WTC11 (cell line): ENCODE results near the gene NCL.

Experiments used
- ELF4 ChIP-seq: sonication (generic); formaldehyde crosslinking; IDR thresholded peaks from 2 replicates; pipeline ENCODE4 v1.8.1; 2022; ENCODE audit warnings: low read depth, mild to moderate bottlenecking, moderate library complexity, missing genetic modification reagents
- HMGA2 ChIP-seq: fragments of 250-450 bp; sonication (Bioruptor Pico); IDR thresholded peaks from 2 replicates; pipeline ENCODE4 v1.4.0; 2021; ENCODE audit warnings: mild to moderate bottlenecking, moderate library complexity
- NFATC4 ChIP-seq: fragments of 250-450 bp; sonication (Bioruptor Pico); IDR thresholded peaks from 2 replicates; pipeline ENCODE4 v1.9.0; 2021; ENCODE audit warnings: mild to moderate bottlenecking
- NFYB ChIP-seq: sonication (generic); formaldehyde crosslinking; conservative IDR thresholded peaks from 2 replicates; pipeline ENCODE4 v1.8.0; 2022; ENCODE audit warnings: low read depth, missing genetic modification reagents
- NR3C1 ChIP-seq: sonication (generic); formaldehyde crosslinking; conservative IDR thresholded peaks from 2 replicates; pipeline ENCODE4 v1.8.1; 2023; ENCODE audit warnings: low read depth, mild to moderate bottlenecking, missing genetic modification reagents
- SMAD4 ChIP-seq: sonication (generic); formaldehyde crosslinking; IDR thresholded peaks from 2 replicates; pipeline ENCODE4 v1.8.0; 2022; ENCODE audit warnings: mild to moderate bottlenecking, missing genetic modification reagents
- TF ChIP-seq, protein P1 (sequence below): sonication (generic); formaldehyde crosslinking; IDR thresholded peaks from 2 replicates; pipeline ENCODE4 v1.8.1; 2023; ENCODE audit warnings: mild to moderate bottlenecking, missing genetic modification reagents, moderate library complexity
- TF ChIP-seq, protein P2 (sequence below): sonication (generic); formaldehyde crosslinking; IDR thresholded peaks from 2 replicates; pipeline ENCODE4 v1.8.1; 2022; ENCODE audit warnings: low read depth, mild to moderate bottlenecking, moderate library complexity, missing genetic modification reagents, borderline replicate concordance
- TF ChIP-seq, protein P3 (sequence below): fragments of 200-600 bp; IDR thresholded peaks from 2 replicates; pipeline ENCODE4 v1.8.0; 2022; ENCODE audit warnings: antibody characterized with exemption
- TF ChIP-seq, protein P4 (sequence below): sonication (generic); formaldehyde crosslinking; IDR thresholded peaks from 2 replicates; pipeline ENCODE4 v1.8.1; 2022; ENCODE audit warnings: mild to moderate bottlenecking, missing genetic modification reagents, moderate library complexity, borderline replicate concordance
- TF ChIP-seq, protein P5 (sequence below): sonication (generic); formaldehyde crosslinking; IDR thresholded peaks from 2 replicates; pipeline ENCODE4 v1.8.1; 2023; ENCODE audit warnings: mild to moderate bottlenecking, moderate library complexity, missing genetic modification reagents
- TF ChIP-seq, protein P6 (sequence below): fragments of 250-450 bp; sonication (Bioruptor Pico); IDR thresholded peaks from 2 replicates; pipeline ENCODE4 v2.1.2; 2022; ENCODE audit warnings: mild to moderate bottlenecking, moderate library complexity
- TF ChIP-seq, protein P7 (sequence below): sonication (generic); formaldehyde crosslinking; IDR thresholded peaks from 2 replicates; pipeline ENCODE4 v1.8.0; 2022; ENCODE audit warnings: mild to moderate bottlenecking, missing genetic modification reagents
- TF ChIP-seq, protein P8 (sequence below): sonication (generic); formaldehyde crosslinking; conservative IDR thresholded peaks from 2 replicates; pipeline ENCODE4 v1.8.1; 2022; ENCODE audit warnings: mild to moderate bottlenecking, missing genetic modification reagents

DNA sequence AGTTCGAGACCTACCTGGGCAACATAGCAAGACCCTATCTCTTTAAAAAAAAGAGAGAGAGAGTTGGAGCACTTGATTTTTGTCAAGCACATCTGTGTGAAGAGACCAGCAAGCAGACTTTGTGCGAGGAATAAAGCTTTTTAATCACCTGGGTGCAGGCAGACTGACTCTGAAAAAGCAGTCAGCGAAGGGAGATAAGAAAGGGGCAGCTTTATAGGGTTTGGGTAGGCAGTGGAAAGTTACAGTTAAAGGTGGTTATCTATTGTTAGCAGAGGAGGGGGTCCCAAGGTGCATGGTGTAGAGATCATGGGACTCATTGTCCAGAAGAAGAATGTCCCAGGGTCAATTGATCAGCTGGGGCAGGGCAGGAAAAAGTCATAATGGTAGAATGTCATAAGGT lies 34.4 kb downstream of the NCL start:
- TF ChIP-seq, protein P1, sequence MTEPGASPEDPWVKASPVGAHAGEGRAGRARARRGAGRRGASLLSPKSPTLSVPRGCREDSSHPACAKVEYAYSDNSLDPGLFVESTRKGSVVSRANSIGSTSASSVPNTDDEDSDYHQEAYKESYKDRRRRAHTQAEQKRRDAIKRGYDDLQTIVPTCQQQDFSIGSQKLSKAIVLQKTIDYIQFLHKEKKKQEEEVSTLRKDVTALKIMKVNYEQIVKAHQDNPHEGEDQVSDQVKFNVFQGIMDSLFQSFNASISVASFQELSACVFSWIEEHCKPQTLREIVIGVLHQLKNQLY (CRISPR knock-in tag), result no peak
- TF ChIP-seq, protein P2, sequence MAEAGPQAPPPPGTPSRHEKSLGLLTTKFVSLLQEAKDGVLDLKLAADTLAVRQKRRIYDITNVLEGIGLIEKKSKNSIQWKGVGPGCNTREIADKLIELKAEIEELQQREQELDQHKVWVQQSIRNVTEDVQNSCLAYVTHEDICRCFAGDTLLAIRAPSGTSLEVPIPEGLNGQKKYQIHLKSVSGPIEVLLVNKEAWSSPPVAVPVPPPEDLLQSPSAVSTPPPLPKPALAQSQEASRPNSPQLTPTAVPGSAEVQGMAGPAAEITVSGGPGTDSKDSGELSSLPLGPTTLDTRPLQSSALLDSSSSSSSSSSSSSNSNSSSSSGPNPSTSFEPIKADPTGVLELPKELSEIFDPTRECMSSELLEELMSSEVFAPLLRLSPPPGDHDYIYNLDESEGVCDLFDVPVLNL (CRISPR knock-in tag), result no peak
- TF ChIP-seq, protein P3, sequence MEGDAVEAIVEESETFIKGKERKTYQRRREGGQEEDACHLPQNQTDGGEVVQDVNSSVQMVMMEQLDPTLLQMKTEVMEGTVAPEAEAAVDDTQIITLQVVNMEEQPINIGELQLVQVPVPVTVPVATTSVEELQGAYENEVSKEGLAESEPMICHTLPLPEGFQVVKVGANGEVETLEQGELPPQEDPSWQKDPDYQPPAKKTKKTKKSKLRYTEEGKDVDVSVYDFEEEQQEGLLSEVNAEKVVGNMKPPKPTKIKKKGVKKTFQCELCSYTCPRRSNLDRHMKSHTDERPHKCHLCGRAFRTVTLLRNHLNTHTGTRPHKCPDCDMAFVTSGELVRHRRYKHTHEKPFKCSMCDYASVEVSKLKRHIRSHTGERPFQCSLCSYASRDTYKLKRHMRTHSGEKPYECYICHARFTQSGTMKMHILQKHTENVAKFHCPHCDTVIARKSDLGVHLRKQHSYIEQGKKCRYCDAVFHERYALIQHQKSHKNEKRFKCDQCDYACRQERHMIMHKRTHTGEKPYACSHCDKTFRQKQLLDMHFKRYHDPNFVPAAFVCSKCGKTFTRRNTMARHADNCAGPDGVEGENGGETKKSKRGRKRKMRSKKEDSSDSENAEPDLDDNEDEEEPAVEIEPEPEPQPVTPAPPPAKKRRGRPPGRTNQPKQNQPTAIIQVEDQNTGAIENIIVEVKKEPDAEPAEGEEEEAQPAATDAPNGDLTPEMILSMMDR, result no peak
- no peak for TF ChIP-seq ELF4 (CRISPR knock-in tag)
- TF ChIP-seq, protein P4, sequence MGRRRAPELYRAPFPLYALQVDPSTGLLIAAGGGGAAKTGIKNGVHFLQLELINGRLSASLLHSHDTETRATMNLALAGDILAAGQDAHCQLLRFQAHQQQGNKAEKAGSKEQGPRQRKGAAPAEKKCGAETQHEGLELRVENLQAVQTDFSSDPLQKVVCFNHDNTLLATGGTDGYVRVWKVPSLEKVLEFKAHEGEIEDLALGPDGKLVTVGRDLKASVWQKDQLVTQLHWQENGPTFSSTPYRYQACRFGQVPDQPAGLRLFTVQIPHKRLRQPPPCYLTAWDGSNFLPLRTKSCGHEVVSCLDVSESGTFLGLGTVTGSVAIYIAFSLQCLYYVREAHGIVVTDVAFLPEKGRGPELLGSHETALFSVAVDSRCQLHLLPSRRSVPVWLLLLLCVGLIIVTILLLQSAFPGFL (CRISPR knock-in tag), result no peak
- TF ChIP-seq, protein P5, sequence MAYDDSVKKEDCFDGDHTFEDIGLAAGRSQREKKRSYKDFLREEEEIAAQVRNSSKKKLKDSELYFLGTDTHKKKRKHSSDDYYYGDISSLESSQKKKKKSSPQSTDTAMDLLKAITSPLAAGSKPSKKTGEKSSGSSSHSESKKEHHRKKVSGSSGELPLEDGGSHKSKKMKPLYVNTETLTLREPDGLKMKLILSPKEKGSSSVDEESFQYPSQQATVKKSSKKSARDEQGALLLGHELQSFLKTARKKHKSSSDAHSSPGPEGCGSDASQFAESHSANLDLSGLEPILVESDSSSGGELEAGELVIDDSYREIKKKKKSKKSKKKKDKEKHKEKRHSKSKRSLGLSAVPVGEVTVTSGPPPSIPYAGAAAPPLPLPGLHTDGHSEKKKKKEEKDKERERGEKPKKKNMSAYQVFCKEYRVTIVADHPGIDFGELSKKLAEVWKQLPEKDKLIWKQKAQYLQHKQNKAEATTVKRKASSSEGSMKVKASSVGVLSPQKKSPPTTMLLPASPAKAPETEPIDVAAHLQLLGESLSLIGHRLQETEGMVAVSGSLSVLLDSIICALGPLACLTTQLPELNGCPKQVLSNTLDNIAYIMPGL (CRISPR knock-in tag), result no peak
- TF ChIP-seq, protein P6, sequence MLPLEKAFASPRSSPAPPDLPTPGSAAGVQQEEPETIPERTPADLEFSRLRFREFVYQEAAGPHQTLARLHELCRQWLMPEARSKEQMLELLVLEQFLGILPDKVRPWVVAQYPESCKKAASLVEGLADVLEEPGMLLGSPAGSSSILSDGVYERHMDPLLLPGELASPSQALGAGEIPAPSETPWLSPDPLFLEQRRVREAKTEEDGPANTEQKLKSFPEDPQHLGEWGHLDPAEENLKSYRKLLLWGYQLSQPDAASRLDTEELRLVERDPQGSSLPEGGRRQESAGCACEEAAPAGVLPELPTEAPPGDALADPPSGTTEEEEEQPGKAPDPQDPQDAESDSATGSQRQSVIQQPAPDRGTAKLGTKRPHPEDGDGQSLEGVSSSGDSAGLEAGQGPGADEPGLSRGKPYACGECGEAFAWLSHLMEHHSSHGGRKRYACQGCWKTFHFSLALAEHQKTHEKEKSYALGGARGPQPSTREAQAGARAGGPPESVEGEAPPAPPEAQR (CRISPR knock-in tag), result no peak
- TF ChIP-seq, protein P7, sequence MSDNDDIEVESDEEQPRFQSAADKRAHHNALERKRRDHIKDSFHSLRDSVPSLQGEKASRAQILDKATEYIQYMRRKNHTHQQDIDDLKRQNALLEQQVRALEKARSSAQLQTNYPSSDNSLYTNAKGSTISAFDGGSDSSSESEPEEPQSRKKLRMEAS (CRISPR knock-in tag), result no peak
- TF ChIP-seq NR3C1 (CRISPR knock-in tag), result no peak
- no peak for TF ChIP-seq SMAD4 (CRISPR knock-in tag)
- TF ChIP-seq, protein P8, sequence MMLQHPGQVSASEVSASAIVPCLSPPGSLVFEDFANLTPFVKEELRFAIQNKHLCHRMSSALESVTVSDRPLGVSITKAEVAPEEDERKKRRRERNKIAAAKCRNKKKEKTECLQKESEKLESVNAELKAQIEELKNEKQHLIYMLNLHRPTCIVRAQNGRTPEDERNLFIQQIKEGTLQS (CRISPR knock-in tag), result no peak
- TF ChIP-seq NFATC4 (CRISPR knock-in tag), result no peak
- TF ChIP-seq NFYB (CRISPR knock-in tag), result no peak
- no peak for TF ChIP-seq HMGA2 (CRISPR knock-in tag)
